Stimulated activated CD4-positive, alpha-beta T cell treated with anti-CD3 and anti-CD28 coated beads, Interleukin-2, amount 100 ng/mL, for 24 hours (primary cell): ENCODE results near the gene THYN1.
A peak's percentile ranks its signal among the peaks of the same experiment; 100 is the strongest.
"Not testable (repeated sequence)": the region's sequence is repeated elsewhere in the genome, so short reads cannot be mapped to it uniquely, and the experiment has no call there.

Experiments used
- DNase-seq, 2 donors: peaks; one replicate each; pipeline ENCODE4 v3.0.0-alpha.2; 2020

Gene THYN1

DNA sequence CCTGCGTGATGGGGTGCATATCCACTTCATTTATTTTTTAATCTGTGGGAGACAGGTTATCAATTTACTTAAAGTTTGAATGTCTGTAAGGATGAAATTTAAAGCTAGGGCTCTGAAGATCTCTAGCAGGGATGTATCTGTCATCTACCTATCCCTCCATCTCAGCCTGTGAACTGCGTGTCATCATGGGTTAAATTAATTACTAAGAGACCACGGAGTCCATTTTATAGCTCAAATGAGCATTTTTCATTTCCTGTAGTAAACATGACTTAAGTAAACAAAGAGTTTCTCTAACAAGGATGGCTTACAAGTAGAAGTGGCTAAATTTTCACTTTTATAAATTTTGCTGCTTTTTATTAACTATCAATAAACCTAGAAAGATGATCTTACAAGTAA lies 20.2 kb upstream of the THYN1 start:
- DNase-seq: no peak

DNA sequence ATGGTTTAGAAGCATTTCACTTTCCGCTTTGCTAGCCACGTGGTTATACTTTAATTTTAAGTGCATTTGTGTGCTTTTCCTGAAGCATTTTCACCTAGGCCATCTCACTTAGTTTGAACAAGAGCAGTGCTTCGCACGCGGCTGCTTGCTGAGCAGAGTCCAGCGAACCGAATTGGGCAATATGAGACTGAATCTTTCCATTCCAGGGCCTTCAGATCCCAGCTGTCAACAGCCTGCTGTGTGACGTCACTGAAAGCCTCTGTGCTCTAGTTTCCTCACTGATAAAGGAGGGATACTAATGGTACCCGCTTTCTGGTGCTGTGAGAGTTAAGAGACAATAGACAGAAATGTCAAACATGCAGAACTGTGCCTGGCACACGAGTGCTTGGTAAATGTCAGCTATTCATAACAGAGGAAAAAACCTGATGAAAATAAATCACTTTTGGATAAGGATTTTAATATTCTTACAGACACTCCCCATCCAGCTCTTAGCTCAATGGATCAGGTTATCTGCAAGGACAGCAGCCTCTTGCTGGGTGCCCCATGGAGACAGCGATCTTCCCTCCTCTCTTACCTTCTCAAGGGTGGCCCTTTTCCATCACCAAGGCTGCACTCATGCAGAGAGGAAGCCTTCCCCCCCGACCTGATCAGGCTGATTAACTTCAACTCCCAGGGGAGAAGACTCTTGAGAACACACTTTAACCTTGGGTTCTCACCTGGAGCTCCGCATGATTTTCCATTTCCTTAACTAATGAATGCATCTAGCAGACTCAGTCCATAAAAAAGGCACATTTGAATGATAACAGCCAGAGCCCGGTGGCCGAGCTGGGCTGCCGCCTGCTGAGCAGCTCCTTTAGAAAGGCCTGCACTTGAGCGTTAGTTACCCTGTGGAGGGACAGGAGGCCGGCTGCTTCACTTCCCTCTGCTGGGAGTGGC lies 19.5 kb upstream of the THYN1 start:
- DNase-seq: no peak

DNA sequence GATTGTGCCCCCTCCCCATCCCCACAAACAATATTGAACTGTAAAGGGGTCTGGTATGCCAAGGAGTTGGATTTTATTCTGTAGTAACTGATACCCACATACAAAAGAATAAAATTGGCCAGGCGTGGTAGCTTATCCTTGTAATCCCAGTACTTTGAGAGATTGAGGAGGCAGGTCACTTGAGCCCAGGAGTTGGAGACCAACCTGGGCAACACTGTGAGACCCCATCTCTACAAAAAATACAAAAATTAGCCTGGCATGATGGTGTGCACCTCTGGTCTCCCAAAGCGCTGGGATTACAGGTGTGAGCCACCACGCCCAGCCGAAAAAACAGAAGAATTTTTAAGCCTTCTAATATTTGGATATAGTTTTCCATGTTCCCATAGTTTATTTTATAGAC lies 18.8 kb upstream of the THYN1 start:
- DNase-seq: no peak

DNA sequence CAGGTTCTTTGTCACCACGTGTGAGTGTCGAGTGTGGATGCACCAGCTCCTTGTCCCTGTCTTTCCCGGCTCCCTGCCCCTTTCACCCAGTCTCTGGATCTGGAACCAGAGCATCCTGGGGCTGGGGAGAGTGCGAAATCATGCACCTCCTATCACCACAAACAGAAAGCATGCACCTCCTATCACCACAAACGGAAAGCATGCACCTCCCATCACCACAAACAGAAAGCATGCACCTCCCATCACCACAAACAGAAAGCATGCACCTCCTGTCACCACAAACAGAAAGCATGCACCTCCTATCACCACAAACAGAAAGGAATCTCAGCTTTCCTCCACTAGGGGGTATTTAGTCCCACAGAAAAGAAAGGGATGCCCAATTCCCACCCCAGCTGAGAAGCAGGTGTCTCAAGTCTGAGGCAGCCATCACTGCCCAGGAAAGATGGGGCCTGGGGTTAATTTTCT lies 17.1 kb upstream of the THYN1 start:
- DNase-seq: no peak

DNA sequence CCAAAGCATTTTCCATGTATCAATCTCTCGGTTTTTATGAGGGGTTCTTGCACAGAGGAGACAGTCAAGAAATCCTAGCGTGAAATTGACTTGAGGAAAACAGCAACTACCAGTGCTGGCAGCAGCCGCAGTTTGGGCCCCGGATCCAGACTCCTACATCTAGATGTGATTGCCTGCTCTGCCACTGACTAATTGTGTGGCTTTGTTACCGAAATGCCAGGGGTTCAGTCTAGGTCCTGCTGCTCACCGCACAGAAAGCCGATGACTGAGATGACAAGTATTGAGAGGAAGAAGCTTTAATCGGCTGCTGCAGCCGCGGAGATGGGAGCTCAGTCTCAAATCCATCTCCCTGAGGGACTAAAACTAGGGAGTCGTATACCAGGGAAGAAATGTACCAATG lies 14.8 kb upstream of the THYN1 start:
- no peak for DNase-seq

DNA sequence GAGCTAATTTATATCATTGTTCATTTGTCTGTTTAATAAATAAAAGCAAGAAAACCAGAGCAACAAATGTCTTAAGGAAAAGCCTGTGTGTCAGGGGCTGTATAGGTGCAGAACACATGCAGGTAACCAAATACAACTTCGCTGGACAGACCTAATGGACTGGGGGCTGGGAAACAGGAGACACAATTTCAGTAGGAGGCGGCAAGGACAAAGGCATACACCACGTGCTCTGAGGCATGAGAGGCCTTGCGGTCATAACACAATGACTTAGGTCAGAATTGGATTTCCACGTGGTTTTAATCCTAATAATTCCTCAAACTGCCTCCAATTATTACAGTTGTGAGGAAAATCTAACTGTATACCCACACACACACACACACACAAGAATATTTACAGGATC lies 14.3 kb upstream of the THYN1 start:
- DNase-seq: no peak

DNA sequence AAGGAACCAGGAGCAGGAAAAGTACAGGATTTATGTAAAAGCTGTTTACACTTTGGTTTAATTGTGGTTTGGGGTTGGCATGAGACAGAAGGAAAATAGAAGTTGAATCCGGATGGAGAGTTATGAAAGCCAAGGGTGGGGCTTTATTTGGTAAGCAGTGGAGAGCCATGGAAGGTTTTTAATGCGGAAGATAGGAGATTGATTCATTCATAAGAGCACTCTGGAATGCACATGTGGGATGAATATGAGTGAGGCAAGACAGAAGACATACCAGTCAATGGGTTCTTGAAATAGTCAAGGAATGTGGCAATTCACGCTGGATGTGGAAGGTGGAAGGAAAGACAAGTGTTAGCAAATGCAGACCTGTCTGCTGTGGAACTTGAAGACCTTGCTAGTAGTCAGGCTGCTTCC lies 13.7 kb upstream of the THYN1 start:
- DNase-seq: no peak

DNA sequence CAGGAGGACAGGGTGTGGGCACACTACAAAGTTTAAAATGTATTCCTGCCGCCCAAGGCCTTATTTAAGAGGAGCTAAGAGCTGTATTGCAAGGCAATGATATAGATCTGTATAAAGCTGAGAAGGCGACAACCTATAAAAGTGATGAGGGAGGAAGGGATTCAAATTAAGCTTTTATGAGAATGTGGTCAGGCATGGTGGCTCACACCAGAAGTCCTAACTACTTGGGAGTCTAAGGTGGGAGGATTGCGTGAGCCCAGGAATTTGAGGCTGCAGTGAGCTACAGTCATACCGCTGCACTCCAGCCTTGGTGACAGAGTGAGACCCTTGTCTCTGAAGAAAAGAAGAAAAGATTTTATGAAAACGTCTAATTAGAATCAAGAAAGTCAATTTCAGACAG lies 13.3 kb upstream of the THYN1 start:
- no peak for DNase-seq

DNA sequence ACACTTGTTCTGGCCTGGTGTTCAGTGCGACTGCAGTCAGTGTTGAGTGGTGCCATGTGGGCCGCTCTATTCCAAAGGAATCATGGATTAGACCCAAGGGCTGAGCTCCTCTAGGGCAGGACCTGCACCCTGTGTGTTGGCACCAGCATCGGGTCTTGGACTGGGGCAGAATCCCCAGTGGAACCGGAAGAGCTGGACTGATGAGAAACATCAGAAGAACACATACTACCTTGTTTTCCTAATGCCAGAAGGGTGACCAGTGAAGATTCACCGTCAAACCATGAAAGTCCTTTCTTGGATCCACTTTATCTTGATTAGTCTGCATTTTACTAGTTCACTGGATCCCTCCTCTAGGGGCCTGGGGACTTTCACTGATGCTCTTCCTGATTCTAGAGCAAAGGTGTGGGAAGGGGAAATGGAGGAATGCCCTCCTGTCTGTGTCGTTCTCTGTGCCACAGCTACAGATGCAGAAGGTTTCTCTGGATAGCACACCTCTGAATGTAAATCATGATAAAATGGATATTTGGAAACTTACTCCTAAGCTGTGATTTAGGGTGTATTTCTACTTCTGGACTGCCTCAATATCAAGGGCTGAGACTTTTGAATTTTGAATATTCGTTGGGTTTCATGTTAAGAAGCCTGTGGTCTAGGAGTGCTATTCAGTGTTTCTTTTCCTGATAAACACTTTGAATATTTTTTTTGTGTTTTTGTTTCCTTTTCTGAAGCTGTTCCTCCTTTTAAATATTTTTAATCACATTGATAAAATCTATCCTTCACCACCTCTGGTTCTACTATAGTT lies 12.0 kb upstream of the THYN1 start:
- no peak for DNase-seq

DNA sequence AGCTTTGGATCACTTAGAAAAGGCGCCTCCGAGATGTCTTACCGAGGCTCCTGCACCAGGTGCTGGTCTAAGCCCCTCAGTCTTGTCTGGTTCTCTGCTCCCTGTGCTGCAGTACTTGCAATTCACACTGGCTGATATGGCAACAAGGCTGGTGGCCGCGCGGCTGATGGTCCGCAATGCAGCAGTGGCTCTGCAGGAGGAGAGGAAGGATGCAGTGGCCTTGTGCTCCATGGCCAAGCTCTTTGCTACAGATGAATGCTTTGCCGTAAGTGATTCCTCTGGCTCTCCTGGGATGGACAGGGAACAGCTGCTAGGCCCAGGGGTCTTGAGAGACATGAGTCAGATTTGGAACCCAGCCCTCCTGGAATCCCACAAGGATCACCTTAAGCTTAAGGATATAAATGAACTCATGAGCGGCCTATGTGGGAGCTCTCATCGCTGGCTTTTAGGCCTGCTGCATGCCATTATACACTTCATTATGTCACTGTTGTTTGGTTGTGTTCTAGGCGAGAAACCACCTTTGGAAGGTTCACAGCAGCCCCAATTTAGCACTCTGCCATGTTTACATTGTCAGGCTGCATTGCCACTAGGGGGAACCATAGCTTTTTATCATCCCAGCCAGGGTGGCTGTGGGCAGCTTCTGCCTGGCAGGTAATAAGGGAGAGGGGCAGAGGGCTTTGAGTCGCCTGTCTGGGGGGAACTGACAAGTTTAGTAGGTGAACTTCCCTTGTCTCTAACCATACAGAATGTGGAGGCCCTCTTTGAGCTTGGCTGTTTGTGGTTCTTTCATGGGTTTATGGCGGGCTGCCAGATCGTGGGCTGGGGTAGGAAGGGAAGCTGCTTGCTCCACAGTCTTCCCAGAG lies 8.7 kb upstream of the THYN1 start:
- DNase-seq: peak; percentile 29 to 42

DNA sequence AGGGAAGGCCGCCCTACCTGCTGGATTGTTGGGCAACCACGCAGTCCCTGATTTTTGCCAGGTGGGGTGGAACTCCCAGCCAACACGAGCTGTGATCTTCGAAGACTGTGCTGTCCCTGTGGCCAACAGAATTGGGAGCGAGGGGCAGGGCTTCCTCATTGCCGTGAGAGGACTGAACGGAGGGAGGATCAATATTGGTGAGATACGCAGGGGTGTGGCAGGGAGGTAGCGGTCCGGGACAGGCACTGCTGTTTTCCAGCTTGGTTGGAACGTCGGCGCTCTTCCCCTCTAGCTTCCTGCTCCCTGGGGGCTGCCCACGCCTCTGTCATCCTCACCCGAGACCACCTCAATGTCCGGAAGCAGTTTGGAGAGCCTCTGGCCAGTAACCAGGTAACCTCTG lies 7.8 kb upstream of the THYN1 start:
- no peak for DNase-seq

DNA sequence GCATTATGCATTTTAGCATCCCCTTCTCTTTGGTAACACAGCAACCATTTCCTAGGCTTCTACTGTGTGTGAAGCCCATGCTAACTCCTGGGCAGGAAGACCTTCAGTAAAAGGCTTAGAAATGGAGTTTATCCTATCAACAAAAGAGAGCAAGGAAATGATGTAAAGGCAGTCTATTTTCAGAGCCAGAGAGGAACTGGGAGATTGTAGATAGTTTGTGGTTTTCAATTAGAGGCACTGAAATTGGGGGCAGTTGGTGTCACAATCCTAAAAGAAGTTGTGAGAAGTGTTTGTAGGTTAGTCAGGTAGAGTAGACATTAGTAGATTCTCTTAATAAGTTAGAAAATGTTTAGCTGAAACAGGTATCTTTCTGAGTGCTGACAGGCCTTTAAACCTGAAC lies 7.4 kb upstream of the THYN1 start:
- no peak for DNase-seq

DNA sequence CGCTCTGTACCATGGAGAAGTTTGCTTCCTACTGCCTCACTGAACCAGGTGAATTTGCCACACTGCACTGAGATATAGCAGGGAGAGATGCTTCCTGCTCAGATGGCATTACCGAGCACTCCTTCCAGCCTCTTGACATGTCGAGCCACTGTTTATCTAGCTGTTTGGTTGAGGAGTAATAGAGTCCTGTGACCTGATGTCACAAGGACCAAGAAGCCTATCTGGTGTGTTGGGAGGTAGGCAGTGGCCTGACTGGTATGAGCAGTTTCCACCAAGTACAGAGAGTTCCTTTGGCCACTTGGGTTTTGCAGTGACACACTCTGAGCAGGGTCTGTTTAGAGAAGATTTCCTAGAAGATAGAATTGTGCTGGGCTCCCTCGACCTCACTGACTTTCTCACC lies 5.4 kb upstream of the THYN1 start:
- DNase-seq: no peak

DNA sequence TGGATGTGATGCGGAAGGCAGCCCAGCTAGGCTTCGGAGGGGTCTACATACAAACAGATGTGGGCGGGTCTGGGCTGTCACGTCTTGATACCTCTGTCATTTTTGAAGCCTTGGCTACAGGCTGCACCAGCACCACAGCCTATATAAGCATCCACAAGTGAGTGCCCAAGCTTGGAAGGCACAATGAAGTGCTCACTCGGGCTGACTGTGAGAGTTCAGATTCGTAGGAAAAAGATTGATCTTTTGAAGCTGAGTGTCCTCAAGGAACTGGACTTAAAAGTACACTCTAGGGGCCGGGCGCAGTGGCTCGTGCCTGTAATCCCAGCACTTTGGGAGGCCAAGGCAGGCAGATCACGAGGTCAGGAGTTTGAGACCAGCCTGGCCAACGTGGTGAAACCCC lies 3.9 kb upstream of the THYN1 start:
- DNase-seq: no peak

DNA sequence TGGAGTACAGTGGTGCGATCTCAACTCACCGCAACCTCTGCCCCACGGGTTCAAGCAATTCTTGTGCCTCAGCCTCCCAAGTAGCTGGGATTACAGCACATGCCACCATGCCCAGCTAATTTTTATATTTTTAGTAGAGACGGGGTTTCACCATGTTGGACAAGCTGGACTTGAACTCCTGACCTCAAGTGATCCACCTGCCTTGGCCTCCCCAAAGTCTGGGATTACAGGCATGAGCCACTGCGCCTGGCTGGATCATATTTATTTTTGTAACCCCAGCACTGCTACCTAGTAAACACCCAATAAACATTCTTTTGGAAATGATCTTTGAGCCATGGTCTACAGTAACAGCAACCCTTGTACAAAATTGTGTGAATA lies 2.0 kb upstream of the THYN1 start:
- not testable (repeated sequence) for DNase-seq

DNA sequence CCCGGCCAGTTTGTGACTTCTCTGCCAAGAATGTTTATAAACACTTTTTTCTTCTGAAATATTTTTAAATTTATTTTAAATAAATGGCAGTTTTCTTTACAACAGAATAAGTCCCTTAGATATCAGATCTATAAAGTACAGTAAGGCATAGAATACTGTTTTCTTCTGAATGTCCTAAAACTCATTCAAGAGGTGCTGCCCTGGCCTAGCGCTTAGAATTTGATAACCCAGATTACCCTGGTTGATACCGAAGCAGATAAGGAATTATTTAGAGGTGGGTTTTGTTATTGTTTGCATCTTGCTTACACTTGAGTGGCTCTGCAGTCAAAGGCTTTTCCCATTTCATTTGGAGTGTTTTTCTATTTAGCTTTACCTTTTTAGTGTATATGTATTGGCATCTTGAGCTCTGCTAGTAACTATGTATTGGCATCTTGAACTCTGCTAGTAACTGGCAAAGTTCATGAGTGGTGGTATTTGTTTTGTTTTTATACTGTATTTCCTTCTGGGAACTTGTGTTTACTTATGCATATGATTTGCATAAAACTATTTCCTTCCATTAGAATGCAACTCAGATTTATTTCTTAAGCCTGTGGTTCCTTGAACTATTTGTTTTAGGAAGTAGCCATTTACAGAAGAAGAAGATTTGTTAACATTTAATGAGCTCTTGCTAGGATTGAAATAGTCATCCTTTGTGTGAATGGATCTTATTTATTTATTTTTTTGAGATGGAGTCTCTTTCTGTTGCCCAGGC lies 1.5 kb upstream of the THYN1 start:
- DNase-seq: no peak

DNA sequence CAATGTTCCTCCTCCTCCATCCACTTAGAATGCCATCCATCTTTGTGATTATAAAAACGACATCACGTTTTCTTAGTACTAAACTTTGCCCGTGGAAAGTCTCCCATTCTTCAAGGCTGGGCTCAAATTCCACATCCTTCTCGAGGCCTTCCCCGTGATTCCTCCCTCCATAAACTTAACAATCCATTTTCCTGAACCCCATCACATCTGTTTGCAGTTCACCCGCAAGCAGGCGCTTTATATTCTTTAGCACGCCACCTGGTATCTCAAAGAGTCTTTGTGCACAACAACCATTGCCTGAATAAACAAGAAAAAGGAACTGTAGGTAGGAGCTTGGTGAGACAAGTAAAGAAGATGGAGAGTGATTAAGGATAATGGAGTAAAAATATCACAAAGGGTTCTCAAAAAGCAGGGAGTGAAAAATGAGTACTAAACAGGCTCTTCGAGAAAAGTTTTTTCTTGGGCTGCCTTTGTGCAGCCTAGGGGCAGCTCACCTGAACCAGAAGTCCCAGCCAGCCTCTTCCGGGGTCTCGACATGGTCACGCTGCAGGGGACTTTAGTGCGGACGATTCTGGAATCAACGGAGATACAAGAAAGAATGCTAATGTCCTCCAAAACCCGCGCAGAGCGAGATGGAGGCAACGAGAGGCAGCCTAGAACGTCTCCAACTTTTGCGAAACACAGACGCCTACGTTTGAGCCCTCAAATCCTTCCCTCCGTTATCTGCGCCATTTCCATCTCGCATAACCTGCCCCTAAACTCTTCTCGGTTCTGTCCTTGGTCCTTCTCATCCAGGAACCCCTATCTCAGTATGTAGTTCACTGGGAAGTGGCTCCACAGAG lies 585 bp downstream of the THYN1 start:
- peak; percentile 20 to 39 for DNase-seq

DNA sequence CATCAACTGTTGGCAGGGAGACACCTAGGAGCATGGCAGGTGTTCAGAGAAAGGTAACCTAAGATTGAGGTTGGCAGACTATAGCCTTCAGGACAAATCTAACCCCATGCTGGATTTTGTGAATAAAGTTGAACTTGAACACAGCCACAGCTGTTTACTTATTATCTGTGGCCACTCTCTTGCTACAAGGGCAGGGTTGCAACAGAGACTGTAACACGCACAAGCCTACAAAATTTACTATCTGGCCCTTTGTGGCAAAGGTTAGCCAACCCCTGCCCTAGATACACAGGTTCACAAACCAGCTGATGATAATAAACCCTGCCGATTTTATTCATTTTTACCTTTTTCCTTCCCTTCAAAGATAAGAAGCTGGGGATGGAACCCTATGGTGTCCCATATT lies 2.5 kb downstream of the THYN1 start:
- DNase-seq: no peak

DNA sequence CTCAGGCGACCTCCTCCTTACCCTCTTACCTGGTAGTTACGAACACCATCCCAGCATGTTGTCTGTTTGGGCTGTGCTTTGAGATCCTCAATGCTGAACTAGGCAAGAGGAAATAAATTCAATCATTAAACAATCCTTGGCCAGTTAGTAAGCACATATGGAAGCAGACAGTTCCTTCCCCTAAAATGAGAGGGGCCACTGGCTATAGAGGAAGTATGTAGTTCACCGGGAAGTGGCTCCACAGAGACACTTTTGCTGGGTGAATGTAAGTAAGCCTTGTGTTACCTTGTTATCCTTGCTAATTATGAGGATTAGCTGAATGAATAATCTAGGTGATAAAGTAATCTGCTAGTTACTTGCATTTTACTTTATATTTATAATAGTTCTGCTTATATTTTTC lies 2.9 kb downstream of the THYN1 start:
- no peak for DNase-seq

DNA sequence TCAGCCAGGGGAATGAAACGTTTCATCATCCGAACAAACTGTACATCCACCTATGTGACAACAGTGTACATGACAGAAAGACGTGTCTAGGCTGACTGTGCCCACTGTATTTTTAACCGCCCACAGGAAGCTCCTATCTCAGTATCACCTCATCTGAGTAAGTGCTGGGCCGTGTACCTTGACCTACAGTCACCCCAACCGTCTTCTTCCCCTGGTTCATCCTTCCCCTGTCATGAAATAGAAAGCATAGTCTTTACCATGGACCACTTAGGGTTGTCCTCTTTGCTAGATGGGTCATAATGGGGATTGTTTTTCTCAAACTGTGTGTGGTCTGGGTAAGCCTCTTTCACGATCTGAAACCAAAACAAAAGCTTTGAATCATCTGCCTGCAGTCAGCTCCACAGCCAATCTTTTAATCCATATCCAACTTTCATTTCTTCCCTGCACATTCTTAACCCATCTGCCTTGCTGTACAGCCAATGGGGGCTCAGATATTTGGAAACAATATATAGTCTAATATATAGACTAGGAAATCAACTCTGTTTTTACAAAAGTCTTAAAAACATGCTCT lies 4.2 kb downstream of the THYN1 start:
- DNase-seq: no peak

DNA sequence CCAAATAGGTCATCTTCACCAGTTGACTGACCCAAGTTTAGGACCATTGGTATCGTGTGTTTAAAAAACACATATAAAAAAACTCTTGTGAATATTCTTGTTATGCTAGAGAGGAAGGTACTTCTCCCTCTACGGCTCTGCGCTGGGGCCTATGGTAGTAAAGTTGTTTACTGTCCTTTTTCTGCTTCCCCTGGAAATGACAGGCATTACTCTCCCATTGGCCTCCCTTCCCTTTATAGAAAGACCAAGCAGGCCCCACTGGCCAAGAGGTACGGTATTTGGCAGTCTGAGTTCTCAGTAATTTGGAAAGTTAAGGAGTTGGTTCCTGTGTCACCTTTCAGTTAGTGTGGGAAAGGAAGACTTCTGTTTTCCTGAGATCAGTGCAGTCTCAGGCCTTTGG lies 6.5 kb downstream of the THYN1 start:
- no peak for DNase-seq
